ENCODE data around the gene CLIP3.

Gene CLIP3

DNA sequence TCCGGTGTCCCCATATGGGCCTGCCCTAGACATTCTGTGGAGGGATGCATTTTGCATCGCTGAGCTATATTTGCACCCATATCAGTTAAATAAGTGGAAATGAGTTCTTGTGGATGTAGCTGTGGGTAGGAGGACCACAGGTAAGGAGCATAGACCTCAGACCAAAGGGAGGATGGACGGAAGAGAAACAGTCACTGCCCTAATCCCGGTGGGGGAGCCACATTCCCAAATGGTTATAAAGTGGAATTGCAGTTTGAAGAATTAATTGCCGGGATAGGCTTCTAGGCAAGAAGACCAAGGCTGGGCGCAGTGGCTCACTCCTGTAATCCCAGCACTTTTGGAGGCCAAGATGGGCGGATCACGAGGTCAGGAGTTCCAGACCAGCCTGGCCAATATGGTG is 35.9 kb downstream of the CLIP3 start:
- DNase-seq (ENCODE audit: low spot score) (no peak), ATAC-seq (ENCODE audit: low read depth) (no peak)
- no peak overlapping the region for H3K27ac ChIP-seq (ENCODE audit: poor library complexity, severe bottlenecking)
- no peaks in the 10 kb centered on the region for H3K27me3 ChIP-seq (ENCODE audit: insufficient read depth, poor library complexity, severe bottlenecking)
- peaks cover 3% of the 10 kb centered on the region for H3K4me1 ChIP-seq (ENCODE audit: insufficient read depth, poor library complexity, severe bottlenecking)
- no peaks in the 10 kb centered on the region for H3K9me3 ChIP-seq (ENCODE audit: severe bottlenecking)
- peaks cover 18% of the 10 kb centered on the region for H3K36me3 ChIP-seq (ENCODE audit: low read depth)
- TF ChIP-seq, protein P1, sequence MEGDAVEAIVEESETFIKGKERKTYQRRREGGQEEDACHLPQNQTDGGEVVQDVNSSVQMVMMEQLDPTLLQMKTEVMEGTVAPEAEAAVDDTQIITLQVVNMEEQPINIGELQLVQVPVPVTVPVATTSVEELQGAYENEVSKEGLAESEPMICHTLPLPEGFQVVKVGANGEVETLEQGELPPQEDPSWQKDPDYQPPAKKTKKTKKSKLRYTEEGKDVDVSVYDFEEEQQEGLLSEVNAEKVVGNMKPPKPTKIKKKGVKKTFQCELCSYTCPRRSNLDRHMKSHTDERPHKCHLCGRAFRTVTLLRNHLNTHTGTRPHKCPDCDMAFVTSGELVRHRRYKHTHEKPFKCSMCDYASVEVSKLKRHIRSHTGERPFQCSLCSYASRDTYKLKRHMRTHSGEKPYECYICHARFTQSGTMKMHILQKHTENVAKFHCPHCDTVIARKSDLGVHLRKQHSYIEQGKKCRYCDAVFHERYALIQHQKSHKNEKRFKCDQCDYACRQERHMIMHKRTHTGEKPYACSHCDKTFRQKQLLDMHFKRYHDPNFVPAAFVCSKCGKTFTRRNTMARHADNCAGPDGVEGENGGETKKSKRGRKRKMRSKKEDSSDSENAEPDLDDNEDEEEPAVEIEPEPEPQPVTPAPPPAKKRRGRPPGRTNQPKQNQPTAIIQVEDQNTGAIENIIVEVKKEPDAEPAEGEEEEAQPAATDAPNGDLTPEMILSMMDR (IDR thresholded peaks at IDR 0.05; ENCODE audit: poor library complexity, severe bottlenecking): no peak
- no peak overlapping the region for H3K4me3 ChIP-seq (ENCODE audit: severe bottlenecking)

DNA sequence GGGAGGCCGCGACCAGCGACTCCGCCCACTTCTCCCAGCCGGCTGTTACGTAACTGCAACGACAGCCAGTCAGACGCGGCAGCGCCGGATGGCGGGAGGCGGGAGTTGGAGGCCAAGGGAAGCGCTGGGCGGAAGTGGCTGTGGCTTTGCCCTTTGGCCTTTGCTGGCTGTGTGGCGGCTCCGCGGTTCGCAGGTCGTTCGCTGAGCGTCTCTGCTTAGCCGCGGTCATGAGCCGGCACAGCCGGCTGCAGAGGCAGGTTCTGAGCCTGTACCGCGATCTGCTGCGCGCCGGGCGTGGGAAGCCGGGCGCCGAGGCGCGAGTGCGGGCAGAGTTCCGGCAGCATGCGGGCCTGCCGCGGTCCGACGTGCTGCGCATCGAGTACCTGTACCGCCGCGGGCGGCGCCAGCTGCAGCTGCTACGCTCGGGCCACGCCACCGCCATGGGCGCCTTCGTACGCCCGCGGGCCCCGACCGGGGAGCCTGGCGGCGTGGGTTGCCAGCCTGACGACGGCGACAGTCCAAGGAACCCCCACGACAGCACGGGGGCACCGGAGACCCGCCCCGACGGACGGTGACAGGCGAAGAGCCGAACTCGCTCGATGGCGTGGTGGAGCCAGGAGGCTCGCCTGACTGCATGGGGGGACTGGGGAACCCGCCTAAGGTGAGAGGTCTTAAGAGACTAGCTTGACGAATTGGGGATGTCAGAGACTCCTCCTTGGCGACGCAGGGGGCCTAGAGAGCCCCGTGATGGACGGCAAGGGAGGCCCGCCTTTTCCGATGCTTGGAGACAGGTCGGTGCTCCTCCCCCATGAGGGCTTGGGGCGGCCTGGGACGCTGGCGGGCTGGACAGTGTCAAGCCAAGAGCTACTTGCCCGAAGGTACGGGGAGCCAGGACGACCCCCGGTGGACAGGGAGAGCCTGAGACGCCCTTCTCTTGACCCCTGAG is 37.4 kb downstream of the CLIP3 start, which contains the start of gene SDHAF1:
SDHAF1 (plus strand) TSS at position 141 of the 946 bp plus-strand sequence; CDS start at position 228, 87 bp downstream.
- H3K36me3 ChIP-seq (ENCODE audit: low read depth): peaks cover 18% of the 10 kb centered on the region
- H3K4me3 ChIP-seq (ENCODE audit: severe bottlenecking): peak within 1 kb of the TSS; percentile 61
- no peaks in the 10 kb centered on the region for H3K27me3 ChIP-seq (ENCODE audit: insufficient read depth, poor library complexity, severe bottlenecking)
- peak within 1 kb of the TSS; percentile 27 for H3K27ac ChIP-seq (ENCODE audit: poor library complexity, severe bottlenecking)
- H3K9me3 ChIP-seq (ENCODE audit: severe bottlenecking): no peaks in the 10 kb centered on the region
- TF ChIP-seq, protein P1 (IDR thresholded peaks at IDR 0.05; ENCODE audit: poor library complexity, severe bottlenecking): no peak
- H3K4me1 ChIP-seq (ENCODE audit: insufficient read depth, poor library complexity, severe bottlenecking): peaks cover 3% of the 10 kb centered on the region
- DNase-seq (ENCODE audit: low spot score): peak; percentile 95
- peak; percentile 83 for ATAC-seq (ENCODE audit: low read depth)

DNA sequence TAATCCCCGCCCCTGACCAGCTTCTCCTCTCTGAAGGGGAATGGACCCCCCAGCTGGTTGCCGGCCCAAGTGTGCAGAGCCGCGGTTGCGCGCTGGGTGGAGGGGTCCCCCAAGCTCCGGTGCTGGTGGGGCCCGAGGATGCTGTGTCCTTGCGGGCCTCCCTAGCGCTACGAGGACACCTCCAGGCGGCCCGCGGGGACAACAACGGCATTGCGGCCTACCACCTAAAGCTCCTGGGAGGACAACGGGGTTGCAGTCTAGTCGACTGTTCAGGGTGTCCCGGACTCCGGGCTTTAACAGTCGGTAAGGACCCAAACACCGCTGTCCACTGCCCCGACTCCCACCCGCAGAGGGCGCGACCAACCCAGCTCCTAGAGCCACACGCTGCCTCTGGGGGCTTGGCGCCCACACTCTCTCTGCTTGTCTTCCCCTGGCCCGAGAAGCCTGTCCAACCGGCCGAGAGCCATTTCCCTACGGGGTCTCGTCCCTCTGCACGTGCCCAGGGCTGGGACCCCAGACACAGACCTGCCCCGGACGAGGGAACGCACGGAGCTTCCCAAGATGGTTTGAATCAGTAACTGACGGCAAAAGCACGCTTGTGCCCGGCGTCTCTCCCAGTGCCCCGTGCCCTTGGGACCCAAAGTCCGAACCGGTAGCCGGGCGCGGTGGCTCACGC is 38.6 kb downstream of the CLIP3 start:
- ATAC-seq (ENCODE audit: low read depth) (no peak), DNase-seq (ENCODE audit: low spot score) (no peak)
- H3K9me3 ChIP-seq (ENCODE audit: severe bottlenecking): no peaks in the 10 kb centered on the region
- H3K27me3 ChIP-seq (ENCODE audit: insufficient read depth, poor library complexity, severe bottlenecking): no peaks in the 10 kb centered on the region
- peaks cover 3% of the 10 kb centered on the region for H3K4me1 ChIP-seq (ENCODE audit: insufficient read depth, poor library complexity, severe bottlenecking)
- H3K4me3 ChIP-seq (ENCODE audit: severe bottlenecking): peak overlapping the region; percentile 61
- peaks cover 18% of the 10 kb centered on the region for H3K36me3 ChIP-seq (ENCODE audit: low read depth)
- TF ChIP-seq, protein P1 (IDR thresholded peaks at IDR 0.05; ENCODE audit: poor library complexity, severe bottlenecking): no peak
- no peak overlapping the region for H3K27ac ChIP-seq (ENCODE audit: poor library complexity, severe bottlenecking)

DNA sequence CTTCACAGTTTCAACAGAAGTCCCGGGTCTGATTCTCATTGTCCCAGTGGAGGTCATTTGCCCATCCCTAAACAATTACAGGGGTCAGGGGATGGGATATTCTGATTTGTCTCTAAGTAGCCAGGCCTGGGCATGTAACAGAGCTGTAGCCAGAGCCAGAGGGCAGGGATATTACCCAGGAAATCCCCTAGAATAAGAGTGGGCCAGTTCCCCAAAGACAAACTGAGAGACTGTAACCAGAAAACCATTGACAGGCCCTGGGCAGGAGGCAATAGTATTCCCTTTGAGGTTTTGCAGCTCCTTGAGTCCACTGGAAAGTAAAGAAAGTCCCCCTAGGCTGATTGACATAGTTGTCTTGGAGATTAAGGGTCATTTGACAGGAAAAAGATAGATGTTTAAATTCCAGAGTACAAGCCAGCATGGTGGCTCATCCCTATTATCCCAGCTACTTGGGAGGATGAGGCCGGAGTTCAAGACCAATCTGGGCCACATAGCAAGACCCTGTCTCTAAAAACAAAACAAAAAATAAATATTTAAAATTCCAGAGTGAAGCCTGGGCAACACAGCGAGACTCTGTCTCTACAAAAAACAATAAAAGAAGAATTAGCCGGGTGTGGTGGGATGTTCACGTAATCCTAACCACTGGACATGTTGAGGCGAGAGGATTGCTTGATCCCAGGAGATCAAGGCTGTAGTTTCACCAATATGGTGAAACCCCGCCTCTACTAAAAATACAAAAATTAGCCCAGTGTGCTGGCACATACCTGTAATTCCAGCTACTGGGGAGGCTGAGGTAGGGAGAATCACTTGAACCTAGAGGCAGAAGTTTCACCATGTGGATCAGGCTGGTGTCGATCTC is 39.5 kb downstream of the CLIP3 start:
- TF ChIP-seq, protein P1 (IDR thresholded peaks at IDR 0.05; ENCODE audit: poor library complexity, severe bottlenecking): no peak
- DNase-seq (ENCODE audit: low spot score): no peak
- Histone ChIP-seq H3K27me3 (ENCODE audit: insufficient read depth, poor library complexity, severe bottlenecking) (no peaks in the 10 kb centered on the region), H3K4me1 (ENCODE audit: insufficient read depth, poor library complexity, severe bottlenecking) (peaks cover 3% of the 10 kb centered on the region), H3K4me3 (ENCODE audit: severe bottlenecking) (no peak overlapping the region), H3K9me3 (ENCODE audit: severe bottlenecking) (no peaks in the 10 kb centered on the region), H3K27ac (ENCODE audit: poor library complexity, severe bottlenecking) (no peak overlapping the region), H3K36me3 (ENCODE audit: low read depth) (peaks cover 11% of the 10 kb centered on the region)
- ATAC-seq (ENCODE audit: low read depth): no peak

Measured in RWPE2 (cell line).